Osteocyte (in vitro differentiated cells): ENCODE results near the gene HM13. TPM values are rescaled to one million over a fixed set of nuclear protein-coding genes. Genes with fewer than 3 reads are reported as not detected.
"Not testable (repeated sequence)": the region's sequence is repeated elsewhere in the genome, so short reads cannot be mapped to it uniquely, and the experiment has no call there.

Experiments used
- DNase-seq: peaks from one replicate; pipeline ENCODE4 v3.0.0; 2021; ENCODE audit warnings: mixed read lengths; ENCODE audit not compliant: unreplicated experiment; ENCODE audit errors: extremely low spot score
- H3K27ac Mint-ChIP-seq: one replicate; pipeline ENCODE4 v1.8.0; 2021; ENCODE audit warnings: mild to moderate bottlenecking, mixed read lengths; ENCODE audit not compliant: unreplicated experiment
- H3K27me3 Mint-ChIP-seq: one replicate; pipeline ENCODE4 v1.8.0; 2021; ENCODE audit warnings: mixed read lengths; ENCODE audit not compliant: unreplicated experiment
- H3K36me3 Mint-ChIP-seq: one replicate; pipeline ENCODE4 v1.8.0; 2021; ENCODE audit warnings: mixed read lengths; ENCODE audit not compliant: unreplicated experiment
- H3K4me1 Mint-ChIP-seq: one replicate; pipeline ENCODE4 v1.8.0; 2021; ENCODE audit warnings: mixed read lengths; ENCODE audit not compliant: unreplicated experiment
- H3K4me3 Mint-ChIP-seq: one replicate; pipeline ENCODE4 v1.8.0; 2021; ENCODE audit warnings: mild to moderate bottlenecking, moderate library complexity, mixed read lengths; ENCODE audit not compliant: unreplicated experiment
- H3K9me3 Mint-ChIP-seq: one replicate; pipeline ENCODE4 v1.8.0; 2021; ENCODE audit warnings: mixed read lengths; ENCODE audit not compliant: unreplicated experiment
- total RNA-seq: library from RNA; stranded (reverse); gene quantifications from 2 replicates; pipeline ENCODE4 v1.2.1, GENCODE V29; 2021
- TF ChIP-seq, protein P1 (sequence below): fragments of 200-600 bp; sonication (generic); IDR thresholded peaks from 2 replicates; pipeline ENCODE4 v1.5.0; 2021; ENCODE audit warnings: antibody characterized with exemption, mild to moderate bottlenecking, moderate library complexity

Gene HM13
- total RNA-seq, 1 donor from 2014 or later: 173 TPM

DNA sequence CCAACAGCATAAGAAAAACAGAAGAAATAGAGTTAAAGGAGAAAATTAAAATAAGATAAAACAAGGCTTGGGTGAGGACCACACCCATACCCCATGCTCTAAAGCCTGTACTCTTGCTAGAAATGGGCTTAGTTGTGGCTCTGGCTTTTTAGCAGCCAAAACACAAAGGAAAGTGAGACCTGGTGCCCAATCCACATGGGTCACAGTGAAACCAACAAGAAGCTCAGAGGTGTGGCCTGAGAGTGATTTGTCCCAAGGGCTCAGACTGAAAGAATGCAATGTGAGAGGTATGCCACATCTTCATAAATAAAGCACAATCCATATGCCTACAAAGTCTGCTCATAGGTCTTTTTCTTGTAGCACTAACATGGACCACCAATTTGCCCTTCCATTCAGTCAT is 21.1 kb downstream of the HM13 start:
- Mint-ChIP-seq H3K27ac (no peak overlapping the region), H3K4me1 (no peaks in the 10 kb centered on the region), H3K4me3 (no peak overlapping the region), H3K36me3 (peaks cover 52% of the 10 kb centered on the region), H3K9me3 (no peaks in the 10 kb centered on the region), H3K27me3 (no peaks in the 10 kb centered on the region)
- DNase-seq: no peak
- TF ChIP-seq, protein P1, sequence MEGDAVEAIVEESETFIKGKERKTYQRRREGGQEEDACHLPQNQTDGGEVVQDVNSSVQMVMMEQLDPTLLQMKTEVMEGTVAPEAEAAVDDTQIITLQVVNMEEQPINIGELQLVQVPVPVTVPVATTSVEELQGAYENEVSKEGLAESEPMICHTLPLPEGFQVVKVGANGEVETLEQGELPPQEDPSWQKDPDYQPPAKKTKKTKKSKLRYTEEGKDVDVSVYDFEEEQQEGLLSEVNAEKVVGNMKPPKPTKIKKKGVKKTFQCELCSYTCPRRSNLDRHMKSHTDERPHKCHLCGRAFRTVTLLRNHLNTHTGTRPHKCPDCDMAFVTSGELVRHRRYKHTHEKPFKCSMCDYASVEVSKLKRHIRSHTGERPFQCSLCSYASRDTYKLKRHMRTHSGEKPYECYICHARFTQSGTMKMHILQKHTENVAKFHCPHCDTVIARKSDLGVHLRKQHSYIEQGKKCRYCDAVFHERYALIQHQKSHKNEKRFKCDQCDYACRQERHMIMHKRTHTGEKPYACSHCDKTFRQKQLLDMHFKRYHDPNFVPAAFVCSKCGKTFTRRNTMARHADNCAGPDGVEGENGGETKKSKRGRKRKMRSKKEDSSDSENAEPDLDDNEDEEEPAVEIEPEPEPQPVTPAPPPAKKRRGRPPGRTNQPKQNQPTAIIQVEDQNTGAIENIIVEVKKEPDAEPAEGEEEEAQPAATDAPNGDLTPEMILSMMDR: no peak

DNA sequence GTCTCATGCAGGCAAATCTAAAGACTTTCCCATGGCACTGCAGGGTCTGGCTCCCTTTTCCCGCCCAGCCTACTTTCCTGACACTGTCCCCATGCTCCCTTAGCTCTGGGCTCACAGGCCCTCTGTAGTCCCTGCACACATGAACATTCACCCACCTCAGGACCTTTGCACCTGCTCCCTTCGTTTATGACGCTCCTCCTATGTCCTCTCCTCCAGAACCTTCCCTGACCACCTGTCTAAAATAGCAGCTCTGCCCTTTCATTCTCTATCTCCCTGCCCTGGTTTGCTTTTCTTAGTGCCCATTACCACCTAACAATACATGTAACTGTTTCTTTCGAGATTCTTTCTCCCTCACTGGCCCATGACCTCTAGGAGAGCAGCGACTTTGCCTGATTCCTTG is 22.3 kb downstream of the HM13 start:
- Mint-ChIP-seq H3K27me3 (no peaks in the 10 kb centered on the region), H3K36me3 (peaks cover 44% of the 10 kb centered on the region), H3K4me1 (peaks cover under 1% of the 10 kb centered on the region), H3K4me3 (no peak overlapping the region), H3K27ac (no peak overlapping the region), H3K9me3 (no peaks in the 10 kb centered on the region)
- TF ChIP-seq, protein P1: no peak
- DNase-seq: no peak

DNA sequence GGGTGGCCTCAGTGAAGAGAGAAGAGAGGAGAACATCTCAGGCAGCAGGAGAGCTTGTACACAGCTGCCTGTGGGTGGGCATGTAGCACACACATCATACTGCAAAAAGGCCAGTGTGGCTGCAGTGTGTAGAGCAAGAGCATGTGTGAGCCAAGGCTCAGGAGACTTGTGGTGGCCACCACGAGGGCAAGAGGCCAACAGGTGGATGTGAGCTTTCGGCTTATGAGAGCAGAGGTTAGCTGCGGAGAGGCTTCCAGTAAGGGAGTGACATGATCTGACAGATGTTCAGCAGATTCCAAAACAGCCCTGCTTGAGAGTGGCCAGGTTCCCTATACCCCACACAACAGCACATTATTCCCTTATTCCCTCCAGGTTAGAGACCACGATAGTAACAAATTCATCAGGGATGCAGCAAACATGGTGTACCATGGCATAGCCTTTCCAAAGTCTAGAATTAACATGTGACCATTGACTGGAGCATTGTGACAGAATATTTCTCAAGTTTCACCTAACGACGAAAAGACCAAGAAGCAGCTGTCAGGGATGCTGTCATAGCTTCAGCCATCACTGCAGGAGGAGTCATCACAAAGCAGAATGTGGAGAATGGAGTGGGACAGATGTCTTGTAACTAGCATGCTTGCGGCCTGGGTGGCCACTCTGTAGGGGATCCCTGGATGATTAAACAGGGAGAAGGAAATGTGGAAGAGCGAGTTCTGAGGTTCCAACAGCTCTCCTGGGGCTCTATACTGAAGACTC is 23.1 kb downstream of the HM13 start:
- Mint-ChIP-seq H3K27me3 (no peaks in the 10 kb centered on the region), H3K36me3 (peaks cover 42% of the 10 kb centered on the region), H3K4me1 (peaks cover 8% of the 10 kb centered on the region), H3K4me3 (no peak overlapping the region), H3K9me3 (no peaks in the 10 kb centered on the region), H3K27ac (no peak overlapping the region)
- TF ChIP-seq, protein P1: no peak
- DNase-seq: no peak

DNA sequence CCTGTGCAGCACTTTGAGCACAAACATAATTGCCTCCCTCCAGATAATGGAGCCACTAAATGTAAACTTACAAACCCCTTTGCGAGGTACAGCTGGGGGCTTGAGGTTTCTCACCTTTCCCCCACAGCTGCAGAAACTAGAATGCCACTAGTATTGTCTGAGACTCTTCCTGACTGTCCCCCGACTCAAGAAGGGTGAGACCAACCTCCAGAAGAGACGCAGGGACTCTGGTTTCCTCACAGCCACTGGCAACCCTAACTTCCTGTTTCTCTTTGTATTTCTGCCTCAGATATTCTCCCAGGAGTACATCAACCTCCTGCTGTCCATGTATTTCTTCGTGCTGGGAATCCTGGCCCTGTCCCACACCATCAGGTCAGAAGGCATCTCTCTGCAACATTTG is 23.6 kb downstream of the HM13 start:
- TF ChIP-seq, protein P1: no peak
- Mint-ChIP-seq H3K27ac (no peak overlapping the region), H3K36me3 (peaks cover 37% of the 10 kb centered on the region), H3K4me3 (no peak overlapping the region), H3K27me3 (no peaks in the 10 kb centered on the region), H3K9me3 (no peaks in the 10 kb centered on the region), H3K4me1 (peaks cover 11% of the 10 kb centered on the region)
- DNase-seq: no peak

DNA sequence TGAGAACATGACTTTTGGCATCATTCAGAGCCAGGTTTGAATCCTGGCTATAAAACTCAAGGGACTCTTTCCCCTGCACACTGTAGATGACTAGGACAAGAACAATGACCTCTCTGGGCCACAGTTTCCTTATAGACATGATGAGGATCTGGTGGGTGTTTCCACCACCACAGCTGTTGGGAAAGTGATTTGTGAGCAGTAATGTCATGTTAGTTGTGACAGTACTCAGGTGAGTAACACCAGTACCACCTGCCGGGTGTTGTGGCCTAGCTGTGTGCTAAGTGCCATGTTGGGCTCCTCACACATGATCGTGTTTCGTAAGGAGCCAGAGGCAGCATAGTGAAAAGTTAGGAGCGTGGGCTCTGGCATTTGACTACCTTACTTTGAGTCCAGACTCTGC is 24.1 kb downstream of the HM13 start:
- Mint-ChIP-seq H3K27me3 (no peaks in the 10 kb centered on the region), H3K27ac (no peak overlapping the region), H3K9me3 (no peaks in the 10 kb centered on the region), H3K4me1 (peaks cover 11% of the 10 kb centered on the region), H3K36me3 (peaks cover 37% of the 10 kb centered on the region), H3K4me3 (no peak overlapping the region)
- TF ChIP-seq, protein P1: no peak
- DNase-seq: no peak

DNA sequence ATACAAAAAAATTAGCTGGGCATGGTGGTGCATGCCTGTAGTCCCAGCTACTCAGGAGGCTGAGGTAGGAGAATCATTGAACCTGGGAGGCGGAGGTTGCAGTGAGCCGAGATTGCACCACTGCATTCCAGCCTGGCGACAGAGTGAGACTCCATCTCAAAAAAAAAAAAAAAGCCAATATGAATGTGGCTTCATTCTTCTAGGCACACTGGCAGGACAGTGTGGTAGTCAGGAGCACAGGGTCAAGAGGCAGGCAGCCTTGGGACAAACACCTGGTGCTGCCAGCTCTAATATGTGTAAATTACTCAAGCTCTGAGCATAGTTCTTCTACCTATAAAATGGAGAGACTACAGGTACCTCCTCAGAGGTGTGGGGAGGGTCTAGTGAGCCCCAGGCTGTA is 25.4 kb downstream of the HM13 start:
- H3K4me1 Mint-ChIP-seq: peaks cover 19% of the 10 kb centered on the region
- H3K36me3 Mint-ChIP-seq: peaks cover 28% of the 10 kb centered on the region
- H3K9me3 Mint-ChIP-seq, DNase-seq, H3K4me3 Mint-ChIP-seq, H3K27me3 Mint-ChIP-seq, H3K27ac Mint-ChIP-seq: not testable (repeated sequence)
